ENCODE data around the gene TRMT11.

- TF ChIP-seq CTCF (IDR thresholded peaks at IDR 0.05 in 8 of 11, conservative IDR thresholded peaks at IDR 0.05 in 3 of 11) (no peak), POLR2A (IDR thresholded peaks at IDR 0.05) (no peak), POLR2AphosphoS5 (IDR thresholded peaks at IDR 0.05) (no peak)
Observed at GRCh38 chr6:125942672-125943527, 43.4 kb upstream of the TRMT11 start.

All from spleen (tissue), 7 donors.